KMS-11 (cell line): ENCODE data around the gene BMAL2.

Experiments
- H2AFZ ChIP-seq: fragments of 200-600 bp; sonication (generic); 2 replicates; pipeline ENCODE4 v1.6.1; 2016; ENCODE audit warnings: antibody characterized with exemption, mixed run types, low read depth
- H3K27ac ChIP-seq: fragments of 200-600 bp; sonication (generic); 2 replicates; pipeline ENCODE4 v1.6.1; 2016; ENCODE audit warnings: mild to moderate bottlenecking, mixed run types
- H3K27me3 ChIP-seq: fragments of 200-600 bp; sonication (generic); 2 replicates; pipeline ENCODE4 v1.6.1; 2017; ENCODE audit warnings: mild to moderate bottlenecking, low read depth, mixed run types, moderate library complexity; ENCODE audit not compliant: insufficient read depth
- H3K36me3 ChIP-seq: fragments of 200-600 bp; sonication (generic); 2 replicates; pipeline ENCODE4 v1.6.1; 2017; ENCODE audit warnings: mild to moderate bottlenecking, mixed run types; ENCODE audit not compliant: insufficient read depth
- H3K4me1 ChIP-seq: fragments of 200-600 bp; sonication (generic); 2 replicates; pipeline ENCODE4 v1.6.1; 2016; ENCODE audit warnings: mild to moderate bottlenecking, low read depth, mixed run types; ENCODE audit not compliant: poor library complexity, severe bottlenecking
- H3K4me2 ChIP-seq: fragments of 200-600 bp; sonication (generic); 2 replicates; pipeline ENCODE4 v1.7.0; 2016; ENCODE audit warnings: mild to moderate bottlenecking, mixed run types
- H3K4me3 ChIP-seq: fragments of 200-600 bp; sonication (generic); IDR thresholded peaks from 2 replicates; pipeline ENCODE4 v1.6.1; 2017; ENCODE audit warnings: low read depth, low read length, mixed read lengths; ENCODE audit not compliant: insufficient read depth
- H3K79me2 ChIP-seq: fragments of 200-600 bp; sonication (generic); 2 replicates; pipeline ENCODE4 v1.6.1; 2016; ENCODE audit warnings: low read depth, mixed run types; ENCODE audit not compliant: insufficient read depth
- H3K9ac ChIP-seq: fragments of 200-600 bp; sonication (generic); 2 replicates; pipeline ENCODE4 v1.6.1; 2016; ENCODE audit warnings: mild to moderate bottlenecking, mixed run types
- H4K20me1 ChIP-seq: fragments of 200-600 bp; sonication (generic); 2 replicates; pipeline ENCODE4 v1.6.1; 2016; ENCODE audit warnings: mild to moderate bottlenecking, mixed run types; ENCODE audit not compliant: insufficient read depth
- CTCF ChIP-seq: fragments of 200-600 bp; sonication (generic); conservative IDR thresholded peaks from 2 replicates; pipeline ENCODE4 v1.6.1; 2017; ENCODE audit warnings: low read depth, mild to moderate bottlenecking, antibody characterized with exemption, low read length, moderate library complexity, mixed read lengths

The BMAL2 gene

GRCh38 chr12:27319848-27320247 lies 12.8 kb upstream of the BMAL2 start:
- Histone ChIP-seq H3K4me2 (no peak overlapping the region), H3K36me3 (no peaks in the 10 kb centered on the region), H3K27me3 (no peaks in the 10 kb centered on the region), H3K4me3 (no peak overlapping the region), H3K9ac (no peak overlapping the region), H2AFZ (no peak overlapping the region), H3K79me2 (no peaks in the 10 kb centered on the region), H3K4me1 (no peaks in the 10 kb centered on the region), H3K27ac (no peak overlapping the region), H4K20me1 (no peaks in the 10 kb centered on the region)
- no peak for TF ChIP-seq CTCF

DNA sequence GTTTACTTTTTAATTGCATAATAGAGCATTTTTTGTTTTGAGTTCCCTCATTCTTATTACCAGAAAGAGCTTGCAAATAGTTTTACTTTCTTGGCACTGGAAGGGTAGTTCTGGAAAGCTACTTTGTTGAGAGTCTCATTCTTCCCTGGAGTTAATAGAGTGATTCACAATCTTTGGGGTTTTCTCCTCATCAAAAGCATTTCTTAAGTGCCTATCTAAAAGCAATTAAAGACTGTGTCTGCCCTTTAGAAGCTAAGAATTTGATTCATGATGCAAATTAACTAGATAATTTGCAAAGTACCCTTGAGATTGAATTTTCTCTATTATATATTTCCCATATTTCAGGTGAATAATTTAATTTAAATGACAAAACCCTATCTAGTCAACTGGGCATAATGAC lies 8.1 kb upstream of the BMAL2 start:
- TF ChIP-seq CTCF = no peak
- Histone ChIP-seq H3K9ac (no peak overlapping the region), H3K4me3 (no peak overlapping the region), H3K79me2 (no peaks in the 10 kb centered on the region), H3K27ac (no peak overlapping the region), H3K36me3 (no peaks in the 10 kb centered on the region), H4K20me1 (no peaks in the 10 kb centered on the region), H3K27me3 (no peaks in the 10 kb centered on the region), H3K4me2 (no peak overlapping the region), H2AFZ (no peak overlapping the region), H3K4me1 (no peaks in the 10 kb centered on the region)

GRCh38 chr12:27330846-27331245 lies 1.8 kb upstream of the BMAL2 start:
- Histone ChIP-seq H3K4me2 (no peak overlapping the region), H3K4me3 (no peak overlapping the region)

GRCh38 chr12:27331291-27331926 lies 1.2 kb upstream of the BMAL2 start:
- no peaks in the 10 kb centered on the region for H3K79me2 ChIP-seq
- H4K20me1 ChIP-seq = no peaks in the 10 kb centered on the region
- H3K27me3 ChIP-seq = no peaks in the 10 kb centered on the region; the same call in 1 of the 2 replicates
- no peaks in the 10 kb centered on the region for H3K36me3 ChIP-seq
- H3K4me1 ChIP-seq = peaks cover 16% of the 10 kb centered on the region
- no peak overlapping the region for H3K9ac ChIP-seq
- no peak for TF ChIP-seq CTCF
- H3K4me2 ChIP-seq = no peak overlapping the region
- H3K4me3 ChIP-seq = no peak overlapping the region
- H2AFZ ChIP-seq = no peak overlapping the region
- no peak overlapping the region for H3K27ac ChIP-seq

More at GRCh38 chr12:27330846-27331245, 1.8 kb upstream of the BMAL2 start:
- Histone ChIP-seq H3K36me3 (no peaks in the 10 kb centered on the region), H2AFZ (no peak overlapping the region), H3K27me3 (no peaks in the 10 kb centered on the region; the same call in 1 of the 2 replicates), H3K27ac (no peak overlapping the region), H4K20me1 (no peaks in the 10 kb centered on the region), H3K79me2 (no peaks in the 10 kb centered on the region), H3K9ac (no peak overlapping the region), H3K4me1 (peaks cover 16% of the 10 kb centered on the region)
- no peak for TF ChIP-seq CTCF
